Activated CD4-positive, alpha-beta T cell treated with anti-CD3 and anti-CD28 coated beads for 4 hours (primary cell): ENCODE results near the gene SV2B.

Experiments used
- DNase-seq, 2 donors: peaks; one replicate each; pipeline ENCODE4 v3.0.0-alpha.2; 2020

SV2B gene

GRCh38 chr15:91196768-91197167 lies 96.7 kb downstream of the SV2B start:
- DNase-seq, result no peak

DNA sequence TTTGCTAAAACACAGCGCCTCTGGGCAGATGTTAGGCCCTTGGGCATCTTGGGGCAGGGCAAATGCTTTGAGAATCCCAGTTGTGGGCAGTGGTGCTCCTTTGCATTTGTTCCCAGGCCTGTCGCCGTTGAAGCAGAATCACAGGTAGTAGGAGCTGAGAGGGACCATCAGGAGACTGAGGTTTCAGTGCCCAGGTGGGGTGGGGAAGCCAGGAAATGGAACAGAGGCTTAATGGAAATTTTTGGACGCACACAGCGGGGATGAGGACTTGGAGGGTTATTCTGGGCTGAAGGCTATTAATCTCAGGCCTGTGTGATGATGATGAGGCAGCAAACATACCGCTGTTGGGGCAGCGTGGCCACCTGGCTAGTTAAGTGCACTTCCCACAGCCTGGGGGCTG lies 99.5 kb downstream of the SV2B start:
- DNase-seq, result no peak

DNA sequence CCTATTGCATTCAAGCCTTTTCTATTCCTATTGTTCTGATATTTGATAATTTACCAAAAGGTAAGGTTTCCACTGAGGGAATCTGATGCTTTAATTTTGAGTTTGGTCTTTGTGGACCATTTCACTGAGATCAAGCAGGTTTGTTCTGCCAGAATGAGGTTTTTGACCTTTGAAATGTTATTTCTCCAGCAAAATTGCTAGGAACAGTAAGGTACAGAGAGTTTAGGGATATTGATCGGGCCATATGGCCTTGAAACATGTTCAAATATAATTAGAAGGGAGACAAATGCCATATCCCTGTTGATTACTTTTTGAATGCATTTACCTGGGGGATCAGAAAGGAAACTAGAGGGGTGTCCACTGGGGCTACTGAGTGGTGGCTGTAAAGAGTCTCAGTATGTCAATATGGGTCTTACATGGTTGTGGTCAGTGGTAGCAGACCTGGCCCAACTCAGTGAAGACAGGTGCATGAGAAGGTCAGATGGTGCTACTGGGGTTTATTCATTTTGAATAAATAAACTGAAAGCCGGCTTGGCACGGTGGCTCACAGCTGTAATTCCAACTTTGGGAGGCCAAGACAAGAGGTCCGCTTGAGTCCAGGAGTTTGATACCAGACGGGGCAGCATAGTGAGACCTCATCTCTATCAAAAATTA lies 100.2 kb downstream of the SV2B start:
- DNase-seq, result no peak

GRCh38 chr15:91202510-91203102 lies 102.5 kb downstream of the SV2B start:
- no peak for DNase-seq

DNA sequence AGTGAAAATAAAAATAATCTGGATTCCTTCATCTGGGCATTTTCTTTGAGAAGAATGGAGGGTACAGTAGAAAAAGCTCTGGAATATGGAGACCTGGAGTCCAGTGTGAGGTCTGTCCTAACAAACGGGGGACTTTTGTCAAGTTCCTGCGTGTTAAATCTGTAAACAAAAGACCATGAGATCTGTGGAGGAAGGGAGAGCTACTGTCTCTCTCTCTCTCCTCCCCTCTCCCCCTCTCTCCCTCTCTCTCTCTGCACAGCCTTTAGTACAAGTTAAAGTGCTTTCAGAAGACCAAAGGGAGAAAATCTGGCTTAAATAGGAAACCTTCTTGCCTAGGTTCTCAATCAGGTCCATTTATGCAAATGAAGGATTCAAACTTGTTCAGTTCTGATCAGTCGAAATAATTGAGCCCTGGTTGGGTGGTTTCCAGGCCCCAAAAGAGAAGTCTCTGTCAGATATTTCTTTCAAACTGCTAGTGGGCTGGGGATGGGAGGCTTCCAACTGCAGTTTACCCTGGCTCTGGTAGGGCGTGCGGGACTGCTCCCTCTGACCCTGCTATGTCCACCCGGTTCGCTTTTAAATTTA lies 103.7 kb downstream of the SV2B start:
- no peak for DNase-seq

DNA sequence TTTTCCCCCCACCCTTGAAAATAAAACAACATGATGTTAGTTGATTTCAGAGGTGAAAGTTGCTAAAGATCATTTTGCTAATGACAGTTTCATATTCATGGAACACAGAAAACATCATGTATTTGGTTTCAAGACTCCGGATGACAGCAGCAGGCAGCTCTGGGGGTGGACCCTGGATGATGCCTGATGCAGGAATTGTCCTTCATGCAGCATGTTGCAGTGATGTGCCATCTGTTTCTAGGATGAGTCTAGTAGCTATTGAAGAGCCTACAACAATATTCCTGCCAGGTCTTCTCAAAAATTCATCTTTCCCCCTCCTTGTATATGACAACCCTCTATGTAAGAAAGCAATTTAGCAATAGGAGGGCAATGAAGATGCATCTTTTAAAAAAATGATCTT lies 108.3 kb downstream of the SV2B start:
- DNase-seq, result no peak

DNA sequence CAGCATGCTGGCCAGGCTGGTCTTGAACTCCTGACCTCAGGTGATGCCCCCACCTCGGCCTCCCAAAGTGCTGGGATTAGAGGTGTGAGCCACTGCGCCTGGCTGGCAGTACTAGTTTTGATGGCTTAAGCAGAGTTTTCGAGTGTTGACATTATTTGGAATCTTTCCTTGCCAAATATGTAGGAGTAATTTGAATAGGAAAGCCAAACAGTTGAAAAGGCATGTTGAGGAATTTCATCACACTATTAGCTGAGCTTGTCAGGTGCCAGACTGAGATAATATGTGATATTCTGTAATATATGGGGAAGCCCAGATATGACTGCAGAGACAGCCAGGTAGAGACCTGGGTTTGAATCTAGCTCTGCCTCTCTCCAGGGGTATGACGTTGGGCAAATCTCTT lies 109.3 kb downstream of the SV2B start:
- DNase-seq, result no peak

DNA sequence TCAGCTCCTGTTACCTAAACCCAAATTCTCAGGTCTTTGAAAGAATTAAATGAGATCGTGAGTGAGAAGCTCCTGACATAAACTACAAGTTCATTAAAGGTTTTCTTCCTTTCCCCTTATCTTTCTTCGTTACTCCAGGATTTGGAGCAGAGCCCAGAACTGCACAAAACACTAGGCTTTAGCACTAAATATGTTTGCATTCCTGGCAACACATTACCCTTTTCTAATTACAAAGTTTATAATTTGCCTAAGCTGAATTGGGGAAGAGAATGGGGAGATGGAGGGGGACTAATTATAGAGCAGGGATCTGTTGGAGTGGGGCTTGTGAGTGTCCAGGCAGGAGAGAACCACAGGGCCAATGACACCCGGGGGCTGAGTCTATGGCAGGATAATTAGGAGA lies 109.7 kb downstream of the SV2B start:
- no peak for DNase-seq

GRCh38 chr15:91214675-91215590 lies 114.9 kb downstream of the SV2B start:
- DNase-seq, result no peak

DNA sequence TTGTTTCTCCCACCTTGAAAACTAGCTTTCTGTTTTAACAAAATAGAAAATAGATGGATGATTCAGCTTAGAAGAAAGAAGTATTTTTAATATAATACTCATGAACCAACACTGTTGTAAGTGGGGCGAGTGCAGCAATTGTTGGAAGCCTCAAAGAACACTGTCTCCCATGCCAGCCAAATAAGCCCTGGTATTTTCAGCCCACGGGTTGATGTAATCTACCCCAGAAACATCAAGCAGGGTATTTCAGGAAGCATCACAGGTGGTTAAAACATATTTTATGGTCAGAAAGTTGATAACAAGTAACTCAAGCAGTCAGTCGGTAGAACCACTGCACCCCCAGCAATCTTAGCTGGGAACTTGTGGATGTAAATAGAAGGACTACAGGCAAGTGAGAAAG lies 115.9 kb downstream of the SV2B start:
- no peak for DNase-seq

DNA sequence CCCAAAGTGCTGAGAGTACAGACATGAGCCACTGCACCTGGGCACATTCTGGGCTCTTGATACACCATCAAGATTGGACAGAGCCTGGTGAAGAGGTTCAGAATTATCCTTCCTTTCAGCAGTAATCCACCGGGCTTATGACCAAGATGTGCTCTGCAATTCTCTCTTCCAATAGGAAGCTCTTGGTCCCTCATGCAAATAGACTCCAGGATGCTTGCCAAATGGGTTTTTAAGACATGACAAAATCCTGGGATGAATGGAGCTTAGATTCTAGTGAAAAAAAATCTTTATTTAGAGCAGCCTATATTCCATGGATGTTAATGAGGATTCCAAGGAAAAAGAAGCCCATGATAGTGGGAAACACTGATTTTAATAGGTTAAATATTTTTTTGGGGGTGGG lies 119.1 kb downstream of the SV2B start:
- no peak for DNase-seq

DNA sequence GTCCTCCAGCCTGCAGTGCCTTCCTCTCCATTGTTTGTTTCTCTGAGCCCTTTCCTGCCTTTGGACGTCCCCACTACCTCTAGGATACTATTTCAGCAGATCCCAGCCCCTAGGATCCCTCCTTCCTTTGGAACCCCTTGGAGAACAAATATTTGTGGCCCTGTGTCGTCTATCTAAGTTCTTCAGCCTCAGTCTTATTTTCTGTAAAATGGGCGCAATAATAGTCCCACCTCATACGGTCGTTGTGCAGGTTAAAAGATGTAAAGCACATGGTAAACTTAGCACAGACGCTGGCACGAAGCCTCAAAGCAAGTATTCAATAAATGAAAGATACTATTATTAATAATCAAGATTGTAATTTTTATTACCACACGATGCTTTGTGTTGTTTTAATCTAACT lies 122.0 kb downstream of the SV2B start:
- no peak for DNase-seq

DNA sequence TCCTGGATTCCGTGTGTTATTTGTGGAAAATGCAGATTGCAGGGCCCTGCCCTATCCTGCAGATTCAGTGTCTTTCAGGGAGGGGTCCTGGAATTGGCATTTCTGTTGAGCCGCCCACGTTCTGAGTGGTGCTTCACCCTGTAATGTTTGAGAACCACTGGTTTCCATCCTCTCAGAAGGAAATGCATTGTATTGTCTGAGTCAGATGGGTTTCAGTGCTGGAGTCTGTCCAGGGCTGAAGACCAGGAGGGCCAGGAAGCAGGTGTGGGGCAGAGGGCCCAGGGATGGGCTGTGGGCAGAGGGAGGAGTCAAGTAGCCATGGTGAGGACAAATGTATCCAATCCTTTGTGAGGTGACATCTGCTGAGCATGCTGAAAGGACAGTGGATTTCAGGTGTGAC lies 123.8 kb downstream of the SV2B start:
- DNase-seq, result no peak

DNA sequence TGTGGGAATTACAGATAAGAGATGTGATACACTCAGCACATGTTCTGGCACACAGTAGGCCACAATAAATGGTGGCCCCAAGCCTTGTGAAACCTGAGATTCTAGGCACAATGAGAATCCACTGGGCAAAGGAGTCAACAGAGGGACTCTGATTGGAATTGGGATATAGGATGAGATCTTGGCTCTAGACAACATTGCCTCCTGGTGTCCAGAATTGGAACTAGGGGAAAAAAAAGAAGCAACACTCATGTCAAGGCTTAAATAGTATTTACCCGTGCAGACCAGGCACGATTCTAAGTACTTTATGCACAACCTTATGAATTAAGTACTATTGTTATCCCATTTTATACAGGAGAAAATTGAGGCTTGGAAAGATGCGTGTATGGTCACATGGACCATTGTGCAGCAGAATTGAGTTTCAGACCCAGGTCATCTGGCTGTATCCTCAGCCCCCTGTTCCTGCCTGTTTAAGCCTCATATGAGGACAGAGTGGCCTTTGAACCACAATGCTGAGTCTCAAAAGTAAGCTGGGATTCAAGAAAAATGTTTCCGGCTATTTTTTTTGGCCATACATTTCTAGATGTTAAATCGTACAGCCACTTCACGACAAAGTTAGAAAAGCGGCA lies 124.8 kb downstream of the SV2B start:
- DNase-seq, result no peak

DNA sequence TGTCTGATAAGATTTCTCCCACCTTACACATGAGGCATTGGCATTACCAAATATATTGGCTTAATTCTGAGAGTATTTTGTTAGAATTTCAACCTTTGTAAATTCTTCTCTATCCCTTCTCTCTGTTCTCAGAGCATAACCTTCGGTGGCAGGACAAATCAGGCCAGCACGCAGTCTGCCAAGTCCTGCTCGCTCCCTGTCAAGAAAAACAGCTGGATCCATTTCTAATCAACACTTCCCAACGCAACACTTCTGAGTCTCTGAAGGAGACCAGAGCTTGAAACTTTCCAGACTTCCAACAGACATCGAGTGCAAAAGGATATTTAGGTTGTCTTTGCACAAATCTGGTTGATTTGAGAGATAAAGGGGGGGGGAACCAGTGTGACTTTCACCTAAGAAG lies 125.7 kb downstream of the SV2B start:
- DNase-seq, result no peak

GRCh38 chr15:91227117-91227516 lies 127.1 kb downstream of the SV2B start:
- DNase-seq, result no peak

GRCh38 chr15:91227766-91228165 lies 127.7 kb downstream of the SV2B start:
- no peak for DNase-seq

GRCh38 chr15:91228383-91228782 lies 128.3 kb downstream of the SV2B start:
- no peak for DNase-seq

GRCh38 chr15:91228890-91229289 lies 128.8 kb downstream of the SV2B start:
- DNase-seq, result no peak

DNA sequence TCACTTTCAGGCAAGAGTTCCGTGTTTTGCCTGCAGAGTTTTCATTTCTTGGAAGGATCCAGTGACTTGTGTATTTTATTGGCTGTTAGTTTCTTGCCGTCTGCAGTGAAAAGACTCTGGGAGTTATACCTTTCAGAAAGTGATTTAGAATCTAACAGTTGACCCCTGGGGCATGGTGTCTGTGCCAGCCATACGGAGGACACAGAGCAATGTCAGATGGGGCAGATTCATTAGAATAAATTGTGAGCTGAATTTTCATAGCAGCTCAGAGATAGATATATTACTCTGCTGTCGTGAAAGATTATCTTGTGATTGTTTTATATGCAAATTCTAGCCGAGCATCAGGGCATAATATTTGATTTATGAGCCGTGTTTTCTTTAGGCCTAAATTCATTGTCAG lies 131.6 kb downstream of the SV2B start:
- DNase-seq, result no peak

DNA sequence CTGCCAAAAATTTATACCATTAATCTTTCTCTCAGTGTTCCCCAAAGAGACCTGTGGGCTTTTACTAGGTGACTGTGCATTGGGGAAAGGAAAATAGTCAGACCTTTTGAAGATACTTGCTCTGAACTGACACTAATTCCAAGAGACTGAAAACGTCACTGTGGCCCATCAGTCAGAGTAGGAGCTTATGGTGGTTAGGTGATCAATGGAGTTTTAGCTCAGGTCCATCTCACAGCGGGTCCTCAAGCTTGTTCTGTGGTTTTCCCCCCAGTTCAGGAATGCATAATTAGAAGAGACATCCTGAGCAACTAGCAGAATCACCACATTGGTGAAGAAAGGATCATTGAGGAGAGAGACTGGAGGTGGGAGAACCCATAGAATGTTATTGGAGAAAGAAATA lies 134.7 kb downstream of the SV2B start:
- DNase-seq, result no peak

DNA sequence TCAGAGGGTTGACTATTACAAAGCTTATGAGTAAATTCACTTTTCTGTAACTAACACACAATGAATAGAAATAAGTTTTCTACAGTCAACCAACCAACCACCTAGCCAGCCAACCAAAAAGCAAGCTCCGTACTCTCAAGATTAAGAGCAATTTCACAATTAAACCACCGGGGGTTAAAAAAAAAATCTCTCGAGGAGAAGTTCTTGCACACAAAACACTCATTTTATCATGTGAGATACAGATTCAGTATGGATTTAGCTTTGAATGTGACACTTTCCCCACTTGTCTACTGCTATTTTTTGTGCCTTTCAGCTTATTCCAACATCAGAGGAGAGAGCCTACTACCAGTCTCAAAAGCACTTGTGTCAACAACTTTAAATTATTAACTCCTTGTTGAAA lies 135.3 kb downstream of the SV2B start:
- DNase-seq, result no peak

GRCh38 chr15:91237445-91237844 lies 137.4 kb downstream of the SV2B start:
- no peak for DNase-seq
